Measurements from ENCODE around the gene CRISP2.

- no peak for TF ChIP-seq EP300 (IDR thresholded peaks at IDR 0.05)
- no peak for TF ChIP-seq CTCF (IDR thresholded peaks at IDR 0.05)
- TF ChIP-seq POLR2A (IDR thresholded peaks at IDR 0.05), result no peak
Observed at GRCh38 chr6:49666480-49666879, 46.9 kb downstream of the CRISP2 start.
